SU-DHL-6 (cell line): ENCODE data around the gene EPHB4.

Source experiments
- H2AFZ ChIP-seq: fragments of 200-600 bp; sonication (generic); 2 replicates; pipeline ENCODE4 v1.6.1; 2014; ENCODE audit warnings: low read depth, mild to moderate bottlenecking, moderate library complexity, mixed read lengths, antibody characterized with exemption, low read length; ENCODE audit not compliant: severe bottlenecking
- H3F3A ChIP-seq: fragments of 200-600 bp; shearing (Covaris generic); 2 replicates; pipeline ENCODE4 v1.6.0; 2016; ENCODE audit warnings: antibody characterized with exemption, mild to moderate bottlenecking; ENCODE audit not compliant: insufficient read depth
- H3K27ac ChIP-seq: fragments of 200-600 bp; sonication (generic); 2 replicates; pipeline ENCODE4 v1.5.1; 2016; ENCODE audit warnings: low read depth, mild to moderate bottlenecking, low read length, moderate library complexity, mixed read lengths
- H3K27me3 ChIP-seq: fragments of 200-600 bp; sonication (generic), shearing (Covaris generic); 2 replicates; pipeline ENCODE4 v1.6.0; 2014; ENCODE audit warnings: mild to moderate bottlenecking, low read length
- H3K36me3 ChIP-seq: fragments of 200-600 bp; sonication (generic); 2 replicates; pipeline ENCODE4 v1.6.1; 2014; ENCODE audit warnings: mild to moderate bottlenecking, low read length, mixed read lengths
- H3K4me2 ChIP-seq: fragments of 300-600, 200-600 bp; shearing (Covaris generic), sonication (generic); 2 replicates; pipeline ENCODE4 v1.6.0; 2014; ENCODE audit warnings: low read length, low read depth, mild to moderate bottlenecking; ENCODE audit not compliant: poor library complexity, severe bottlenecking
- H3K4me3 ChIP-seq: fragments of 200-600 bp; sonication (generic); 2 replicates; pipeline ENCODE4 v1.5.1; 2014; ENCODE audit warnings: antibody characterized with exemption, low read length, mild to moderate bottlenecking, mixed read lengths; ENCODE audit not compliant: insufficient read depth, poor library complexity, severe bottlenecking
- H3K79me2 ChIP-seq: fragments of 200-600 bp; sonication (generic); 2 replicates; pipeline ENCODE4 v1.6.1; 2014; ENCODE audit warnings: mild to moderate bottlenecking, low read length, moderate library complexity; ENCODE audit not compliant: insufficient read depth
- H3K9ac ChIP-seq: fragments of 200-600 bp; sonication (generic); 2 replicates; pipeline ENCODE4 v1.7.0; 2014; ENCODE audit warnings: mild to moderate bottlenecking, low read length
- H3K9me2 ChIP-seq: fragments of 200-600 bp; sonication (generic); replicated peaks from 2 replicates; pipeline ENCODE4 v1.6.1; 2014; ENCODE audit warnings: low read length; ENCODE audit not compliant: insufficient read depth
- H3K9me3 ChIP-seq: fragments of 200-600 bp; sonication (generic); 2 replicates; pipeline ENCODE4 v1.6.1; 2014; ENCODE audit warnings: low read length, mixed read lengths; ENCODE audit not compliant: insufficient read depth
- H4K20me1 ChIP-seq: fragments of 200-600 bp; sonication (generic); 2 replicates; pipeline ENCODE4 v1.6.1; 2014; ENCODE audit warnings: low read depth, mild to moderate bottlenecking, antibody characterized with exemption, low read length, moderate library complexity, mixed read lengths
- EZH2phosphoT487 ChIP-seq: fragments of 200-600 bp; sonication (generic), shearing (Covaris generic); conservative IDR thresholded peaks from 2 replicates; pipeline ENCODE4 v1.6.1; 2018; ENCODE audit warnings: mild to moderate bottlenecking, antibody characterized with exemption, low read length, moderate library complexity, mixed read lengths
- TF ChIP-seq, protein P1 (sequence below): fragments of 200-600 bp; sonication (generic); IDR thresholded peaks from one replicate; pipeline ENCODE4 v1.5.1; 2017; ENCODE audit warnings: antibody characterized with exemption, mild to moderate bottlenecking, low read length, moderate library complexity; ENCODE audit not compliant: insufficient read depth, poor library complexity, severe bottlenecking

EPHB4 gene

DNA sequence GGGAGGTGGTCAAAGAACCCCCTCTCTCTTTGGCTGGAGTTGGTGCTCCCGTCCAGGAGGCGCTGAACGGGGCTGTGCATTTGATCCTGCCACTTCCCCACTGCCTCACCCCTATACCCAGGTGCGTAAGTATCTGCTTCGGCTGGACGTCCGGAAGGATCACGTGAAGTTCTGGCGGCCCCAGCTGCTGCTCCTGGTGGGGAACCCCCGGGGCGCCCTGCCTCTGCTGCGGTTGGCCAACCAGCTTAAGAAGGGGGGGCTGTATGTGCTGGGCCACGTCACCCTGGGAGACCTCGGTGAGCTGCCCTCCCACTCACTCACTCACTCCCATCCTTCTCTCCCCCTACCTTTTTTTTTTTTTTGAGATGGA is 34.3 kb upstream of the EPHB4 start:
- Histone ChIP-seq H3K4me3 (no peak overlapping the region), H2AFZ (no peak overlapping the region), H4K20me1 (no peaks in the 10 kb centered on the region), H3K36me3 (no peaks in the 10 kb centered on the region), H3F3A (0 out of 2 replicates have a peak, but pooled peaks cover 8% of the 10 kb centered on the region), H3K27ac (no peak overlapping the region), H3K9me2 (no peaks in the 10 kb centered on the region), H3K9me3 (no peaks in the 10 kb centered on the region), H3K9ac (no peak overlapping the region), H3K27me3 (no peaks in the 10 kb centered on the region), H3K79me2 (no peaks in the 10 kb centered on the region), H3K4me2 (no peak overlapping the region)
- TF ChIP-seq, protein P1, sequence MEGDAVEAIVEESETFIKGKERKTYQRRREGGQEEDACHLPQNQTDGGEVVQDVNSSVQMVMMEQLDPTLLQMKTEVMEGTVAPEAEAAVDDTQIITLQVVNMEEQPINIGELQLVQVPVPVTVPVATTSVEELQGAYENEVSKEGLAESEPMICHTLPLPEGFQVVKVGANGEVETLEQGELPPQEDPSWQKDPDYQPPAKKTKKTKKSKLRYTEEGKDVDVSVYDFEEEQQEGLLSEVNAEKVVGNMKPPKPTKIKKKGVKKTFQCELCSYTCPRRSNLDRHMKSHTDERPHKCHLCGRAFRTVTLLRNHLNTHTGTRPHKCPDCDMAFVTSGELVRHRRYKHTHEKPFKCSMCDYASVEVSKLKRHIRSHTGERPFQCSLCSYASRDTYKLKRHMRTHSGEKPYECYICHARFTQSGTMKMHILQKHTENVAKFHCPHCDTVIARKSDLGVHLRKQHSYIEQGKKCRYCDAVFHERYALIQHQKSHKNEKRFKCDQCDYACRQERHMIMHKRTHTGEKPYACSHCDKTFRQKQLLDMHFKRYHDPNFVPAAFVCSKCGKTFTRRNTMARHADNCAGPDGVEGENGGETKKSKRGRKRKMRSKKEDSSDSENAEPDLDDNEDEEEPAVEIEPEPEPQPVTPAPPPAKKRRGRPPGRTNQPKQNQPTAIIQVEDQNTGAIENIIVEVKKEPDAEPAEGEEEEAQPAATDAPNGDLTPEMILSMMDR, result no peak

DNA sequence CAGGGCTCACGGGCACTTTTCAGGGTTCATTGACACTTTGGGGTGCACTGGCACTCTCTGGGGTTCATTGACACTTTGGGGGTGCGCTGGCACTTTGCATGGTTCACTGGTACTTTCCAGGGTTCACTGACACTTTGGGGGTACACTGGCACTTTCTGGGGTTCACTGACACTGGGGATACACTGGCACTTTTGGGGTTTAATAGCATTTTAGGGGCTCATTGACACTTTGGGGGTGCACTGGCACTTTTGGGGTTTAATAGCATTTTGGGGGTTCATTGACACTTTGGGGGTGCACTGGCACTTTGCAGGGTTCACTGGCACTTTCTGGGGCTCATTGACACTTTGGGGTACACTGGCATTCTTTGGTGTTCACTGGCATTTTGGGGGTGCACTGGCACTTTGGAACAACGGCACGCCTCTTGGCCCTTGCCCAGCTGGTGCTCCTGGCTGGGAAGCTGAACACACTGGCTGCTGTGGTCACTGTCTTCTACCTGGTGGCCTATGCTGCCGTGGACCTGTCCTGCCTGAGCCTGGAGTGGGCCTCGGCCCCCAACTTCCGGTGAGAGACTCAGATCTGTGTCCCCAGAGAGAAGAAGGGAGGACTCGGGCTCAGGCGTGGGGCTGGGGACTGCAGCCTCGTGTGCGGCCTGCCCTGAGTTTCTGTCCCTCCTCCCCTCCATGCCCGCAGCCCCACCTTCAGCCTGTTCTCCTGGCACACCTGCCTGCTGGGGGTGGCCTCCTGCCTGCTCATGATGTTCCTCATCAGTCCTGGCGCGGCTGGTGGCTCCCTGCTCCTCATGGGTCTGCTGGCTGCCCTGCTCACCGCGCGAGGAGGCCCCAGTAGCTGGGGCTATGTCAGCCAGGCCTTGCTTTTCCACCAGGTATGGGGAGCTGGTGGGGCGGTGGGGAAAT is 33.6 kb upstream of the EPHB4 start:
- no peak overlapping the region for H3K27ac ChIP-seq
- H3K9me2 ChIP-seq, result no peaks in the 10 kb centered on the region
- H3K36me3 ChIP-seq, result no peaks in the 10 kb centered on the region
- H3K4me3 ChIP-seq, result no peak overlapping the region
- no peaks in the 10 kb centered on the region for H4K20me1 ChIP-seq
- H3K4me2 ChIP-seq, result no peak overlapping the region
- H3K9ac ChIP-seq, result no peak overlapping the region
- H3K27me3 ChIP-seq, result no peaks in the 10 kb centered on the region
- 0 out of 2 replicates have a peak, but pooled peaks cover under 1% of the 10 kb centered on the region for H3K79me2 ChIP-seq
- TF ChIP-seq, protein P1, result no peak
- TF ChIP-seq EZH2phosphoT487, result no peak
- H3F3A ChIP-seq, result 0 out of 2 replicates have a peak, but pooled peaks cover 8% of the 10 kb centered on the region
- no peak overlapping the region for H2AFZ ChIP-seq
- no peaks in the 10 kb centered on the region for H3K9me3 ChIP-seq

DNA sequence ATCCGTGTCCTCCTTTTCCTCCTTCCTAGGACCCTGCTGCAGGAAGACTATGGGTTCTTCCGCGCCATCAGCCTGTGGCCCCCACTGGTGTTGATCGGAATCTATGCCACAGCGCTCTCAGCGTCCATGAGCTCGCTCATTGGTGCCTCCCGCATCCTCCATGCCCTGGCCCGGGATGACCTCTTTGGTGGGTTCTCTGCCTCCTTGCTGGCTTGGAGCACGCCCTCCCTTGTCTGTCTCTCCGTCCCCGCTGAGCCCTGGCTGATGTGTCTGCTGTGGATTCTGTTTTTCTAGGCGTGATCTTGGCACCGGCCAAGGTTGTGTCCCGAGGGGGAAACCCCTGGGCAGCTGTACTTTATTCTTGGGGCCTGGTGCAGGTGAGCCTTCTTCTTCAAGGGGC is 32.5 kb upstream of the EPHB4 start:
- Histone ChIP-seq H4K20me1 (no peaks in the 10 kb centered on the region), H3K79me2 (peaks cover 6% of the 10 kb centered on the region; the same call in 1 of the 2 replicates), H2AFZ (no peak overlapping the region), H3F3A (0 out of 2 replicates have a peak, but pooled peaks cover 5% of the 10 kb centered on the region), H3K4me2 (no peak overlapping the region), H3K27me3 (no peaks in the 10 kb centered on the region), H3K9me3 (no peaks in the 10 kb centered on the region), H3K9me2 (no peaks in the 10 kb centered on the region), H3K9ac (no peak overlapping the region), H3K27ac (no peak overlapping the region), H3K4me3 (no peak overlapping the region), H3K36me3 (no peaks in the 10 kb centered on the region)
- TF ChIP-seq, protein P1, result no peak
- TF ChIP-seq EZH2phosphoT487, result no peak
